ENCODE measurements around the gene GSC.

- TF ChIP-seq CTCF (IDR thresholded peaks at IDR 0.05) (no peak), EZH2phosphoT487 (IDR thresholded peaks at IDR 0.05) (peak; percentile 83)
Observed at GRCh38 chr14:94771158-94771905, 1.4 kb upstream of the GSC start.

All from neural progenitor cell (in vitro differentiated cells).